GM18867 (cell line): ENCODE measurements around the gene TSPAN10.

ENCODE experiments used
- ATAC-seq: cut with Tn5 transposase; IDR thresholded peaks from one replicate; pipeline ENCODE4 v1.9.1; 2021; ENCODE audit warnings: mild to moderate bottlenecking, moderate library complexity; ENCODE audit not compliant: unreplicated experiment

Gene TSPAN10

DNA sequence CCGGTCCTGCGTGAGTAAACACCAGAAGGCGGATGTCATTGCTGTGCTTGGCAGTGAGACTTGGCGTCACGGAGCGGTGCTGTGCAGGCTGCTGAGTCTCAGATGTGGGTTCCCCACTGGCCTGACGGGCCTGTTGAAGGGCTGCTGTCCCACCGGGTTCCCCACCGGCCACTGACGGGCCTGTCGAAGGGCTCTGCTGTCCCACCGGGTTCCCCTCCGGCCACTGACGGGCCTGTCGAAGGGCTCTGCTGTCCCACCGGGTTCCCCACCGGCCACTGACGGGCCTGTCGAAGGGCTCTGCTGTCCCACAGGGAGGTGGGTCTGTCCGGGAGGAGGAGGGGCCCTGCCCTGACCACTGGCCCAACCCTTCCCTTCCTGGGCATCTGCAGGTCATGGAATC, 49.6 kb downstream of the TSPAN10 start:
- no peak for ATAC-seq

- no peak for ATAC-seq
These were observed 51.0 kb downstream of the TSPAN10 start for GRCh38 chr17:81687770-81688541.

- no peak for ATAC-seq
These were observed 51.6 kb downstream of the TSPAN10 start for GRCh38 chr17:81688616-81689015.

GRCh38 chr17:81690066-81690465, 53.1 kb downstream of the TSPAN10 start:
- ATAC-seq = no peak

GRCh38 chr17:81690549-81690948, 53.6 kb downstream of the TSPAN10 start:
- ATAC-seq = no peak

DNA sequence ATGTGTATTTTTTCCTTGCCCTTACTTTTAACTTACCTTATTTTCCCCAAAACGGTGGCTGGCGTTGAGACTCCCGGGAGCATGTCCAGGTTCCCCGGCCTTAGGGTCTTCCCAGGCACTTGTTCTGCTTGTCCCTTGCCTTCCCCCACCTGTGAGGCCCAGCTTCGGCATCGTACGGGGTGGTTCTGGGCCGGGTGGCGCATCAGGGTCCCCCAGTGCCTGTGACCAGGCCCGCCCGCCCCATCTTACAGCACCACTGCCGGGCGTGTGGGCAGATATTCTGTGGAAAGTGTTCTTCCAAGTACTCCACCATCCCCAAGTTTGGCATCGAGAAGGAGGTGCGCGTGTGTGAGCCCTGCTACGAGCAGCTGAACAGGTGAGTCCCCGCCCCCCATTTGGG, 54.2 kb downstream of the TSPAN10 start:
- no peak for ATAC-seq

GRCh38 chr17:81691608-81692007, 54.6 kb downstream of the TSPAN10 start:
- ATAC-seq = no peak

- ATAC-seq = no peak
These were observed 56.7 kb downstream of the TSPAN10 start for GRCh38 chr17:81693509-81694210.

- ATAC-seq = no peak
These were observed 57.8 kb downstream of the TSPAN10 start for GRCh38 chr17:81694810-81695209.

DNA sequence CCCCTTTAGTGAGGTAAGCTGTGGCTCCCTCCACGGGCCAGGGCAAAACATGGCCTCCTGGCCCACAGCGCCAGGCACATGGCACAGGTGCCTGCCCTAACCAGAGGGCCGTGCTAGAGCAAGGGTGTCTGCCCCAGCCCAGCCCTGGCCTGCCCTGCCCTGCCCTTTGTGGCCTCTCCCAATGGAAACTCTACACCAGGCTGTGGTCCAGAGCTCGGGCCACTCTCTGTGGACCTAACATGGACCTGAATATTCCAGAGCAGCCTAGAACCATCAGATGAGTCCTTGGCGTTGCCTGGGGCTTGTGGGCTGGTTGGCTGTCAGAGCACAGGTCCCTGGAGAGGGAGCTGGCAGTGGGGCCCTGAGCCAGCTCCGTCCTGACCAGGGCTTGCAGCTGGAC, 58.2 kb downstream of the TSPAN10 start:
- no peak for ATAC-seq

DNA sequence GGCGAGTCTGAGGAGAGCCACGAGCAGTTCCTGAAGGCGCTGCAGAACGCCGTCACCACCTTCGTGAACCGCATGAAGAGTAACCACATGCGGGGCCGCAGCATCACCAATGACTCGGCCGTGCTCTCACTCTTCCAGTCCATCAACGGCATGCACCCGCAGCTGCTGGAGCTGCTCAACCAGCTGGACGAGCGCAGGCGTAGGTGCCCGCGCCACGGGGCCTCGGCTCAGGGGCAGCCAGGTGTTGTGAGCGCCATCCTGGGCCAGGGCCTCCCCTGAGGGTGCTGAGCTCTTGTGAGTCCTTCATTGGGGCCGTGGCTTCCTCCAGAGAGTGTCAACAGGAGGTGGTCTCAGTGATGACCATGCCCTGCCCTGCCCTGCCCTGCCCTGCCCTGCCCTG, 58.8 kb downstream of the TSPAN10 start:
- ATAC-seq = no peak

- ATAC-seq = no peak
These were observed 59.4 kb downstream of the TSPAN10 start for GRCh38 chr17:81696218-81696941.

DNA sequence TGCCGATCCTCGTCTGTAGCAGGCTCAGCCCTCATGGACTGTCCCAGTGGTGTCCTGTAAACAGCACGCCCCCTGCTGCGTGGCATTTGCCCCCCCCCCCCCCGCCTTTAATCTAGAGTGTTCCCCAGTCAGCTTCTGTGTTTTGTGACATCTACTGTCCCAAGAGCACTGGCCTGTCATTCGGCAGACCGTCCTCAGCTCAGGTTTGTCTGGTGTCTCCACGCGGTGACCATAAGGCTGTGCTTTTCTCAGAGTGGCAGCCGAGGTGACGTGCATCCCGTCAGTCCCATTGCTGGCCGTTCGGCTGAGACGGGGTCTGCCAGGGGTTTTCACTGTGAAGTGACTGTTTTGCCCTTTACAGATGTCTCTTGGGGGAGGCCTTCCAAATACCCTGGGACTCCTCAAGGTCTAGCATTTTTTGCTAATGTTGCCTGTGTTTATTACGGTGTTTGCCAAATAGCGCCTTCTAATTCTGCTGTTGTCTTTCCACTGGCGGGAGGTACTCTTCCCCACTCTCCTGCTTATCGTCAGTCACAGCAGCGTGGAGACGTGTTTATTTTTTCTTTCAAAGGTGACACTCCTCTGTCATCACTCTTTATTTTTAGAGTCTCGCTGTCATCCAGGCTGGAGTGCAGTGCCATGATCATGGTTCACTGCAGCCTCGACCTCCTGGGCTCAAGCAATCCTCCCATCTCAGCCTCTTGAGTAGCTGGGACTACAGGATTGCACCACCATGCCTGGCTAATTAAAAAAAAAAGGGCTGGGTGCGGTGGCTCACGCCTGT, 60.5 kb downstream of the TSPAN10 start:
- no peak for ATAC-seq
